K562 (cell line): ENCODE results near the gene IRAG1.

ENCODE experiments used
- CREB1 ChIP-seq, 2 experiments: sonication (generic) in 1 of 2; formaldehyde crosslinking in 1 of 2; IDR thresholded peaks; 2 replicates each; pipeline versions ENCODE4 v1.6.1 to v1.8.0; 2012 to 2022; ENCODE audit warnings: inconsistent platforms in 1 of 2, mild to moderate bottlenecking in 1 of 2, missing genetic modification reagents in 1 of 2, moderate library complexity in 1 of 2
- SNAPC5 ChIP-seq: fragments of 250-450 bp; sonication (Bioruptor Pico); IDR thresholded peaks from 2 replicates; pipeline ENCODE4 v1.8.0; 2021; ENCODE audit warnings: moderate library complexity, mild to moderate bottlenecking, inconsistent platforms

- TF ChIP-seq SNAPC5 (no peak), CREB1 (IDR thresholded peaks at IDR 0.05) (no peak), CREB1 (CRISPR knock-in tag; IDR thresholded peaks at IDR 0.05) (no peak)
These were observed 37.5 kb downstream of the IRAG1 start for GRCh38 chr11:10655943-10656576.
